ENCODE measurements around the gene ACVR1.

Gene ACVR1

GRCh38 chr2:157785200-157785599 is 90.9 kb downstream of the ACVR1 start:
- no peaks in the 10 kb centered on the region for H3K79me2 ChIP-seq (ENCODE audit: control insufficient read depth, insufficient read depth, low read length, poor library complexity)

GRCh38 chr2:157784823-157785175 is 91.3 kb downstream of the ACVR1 start:
- Histone ChIP-seq H3K18ac (ENCODE audit: low read length) (no peak overlapping the region), H3K27me3 (ENCODE audit: insufficient read depth, low read length) (no peaks in the 10 kb centered on the region), H3K4ac (ENCODE audit: low read depth, low read length) (no peak overlapping the region), H4K8ac (ENCODE audit: low read depth, low read length) (no peak overlapping the region), H2BK12ac (ENCODE audit: low read length) (no peak overlapping the region), H3K36me3 (ENCODE audit: control insufficient read depth in 1 of 2, insufficient read depth in 2 of 2, low read length in 2 of 2) (no peaks in the 10 kb centered on the region), H3K9me3 (ENCODE audit: insufficient read depth, low read depth, low read length) (no peaks in the 10 kb centered on the region), H2BK120ac (ENCODE audit: insufficient read depth, low read length, poor library complexity) (no peak overlapping the region), H3K4me1 (ENCODE audit: control insufficient read depth in 1 of 2, insufficient read depth in 2 of 2, low read length in 2 of 2) (peaks cover 0 to 5% of the 10 kb centered on the region in 2 experiments), H2BK5ac (ENCODE audit: low read depth, low read length, poor library complexity) (no peak overlapping the region), H3K79me2 (ENCODE audit: control insufficient read depth, insufficient read depth, low read length, poor library complexity) (no peaks in the 10 kb centered on the region), H3K27ac (ENCODE audit: low read depth, low read length) (no peak overlapping the region), H3K79me1 (ENCODE audit: low read length) (no peaks in the 10 kb centered on the region), H3K14ac (ENCODE audit: low read length) (no peak overlapping the region), H3K23ac (ENCODE audit: low read length) (no peak overlapping the region), H2AFZ (ENCODE audit: insufficient read depth, low read length, poor library complexity) (no peak overlapping the region), H3K4me3 (ENCODE audit: low read depth, low read length) (no peak overlapping the region), H3K4me2 (ENCODE audit: low read length) (no peak overlapping the region), H3K9ac (ENCODE audit: low read length) (no peak overlapping the region), H4K12ac (ENCODE audit: low read depth, low read length) (no peak overlapping the region), H4K91ac (ENCODE audit: low read depth, low read length) (no peak overlapping the region), H2AK5ac (ENCODE audit: low read length) (no peak overlapping the region)
- no peak for DNase-seq
- WGBS (ENCODE audit: extremely low coverage, insufficient coverage, insufficient read length): no CpG with 5 or more reads among the region's 5 CpGs

More at GRCh38 chr2:157785200-157785599, 90.9 kb downstream of the ACVR1 start:
- Histone ChIP-seq H3K4me3 (ENCODE audit: low read depth, low read length) (no peak overlapping the region), H3K18ac (ENCODE audit: low read length) (no peak overlapping the region), H2BK12ac (ENCODE audit: low read length) (no peak overlapping the region), H3K23ac (ENCODE audit: low read length) (no peak overlapping the region), H3K27me3 (ENCODE audit: insufficient read depth, low read length) (no peaks in the 10 kb centered on the region), H3K4ac (ENCODE audit: low read depth, low read length) (no peak overlapping the region), H4K12ac (ENCODE audit: low read depth, low read length) (no peak overlapping the region), H3K4me1 (ENCODE audit: control insufficient read depth in 1 of 2, insufficient read depth in 2 of 2, low read length in 2 of 2) (peaks cover 3 to 5% of the 10 kb centered on the region in 2 experiments), H3K9ac (ENCODE audit: low read length) (no peak overlapping the region), H2BK5ac (ENCODE audit: low read depth, low read length, poor library complexity) (no peak overlapping the region), H4K91ac (ENCODE audit: low read depth, low read length) (no peak overlapping the region), H2BK120ac (ENCODE audit: insufficient read depth, low read length, poor library complexity) (no peak overlapping the region), H2AK5ac (ENCODE audit: low read length) (no peak overlapping the region), H3K9me3 (ENCODE audit: insufficient read depth, low read depth, low read length) (no peaks in the 10 kb centered on the region), H2AFZ (ENCODE audit: insufficient read depth, low read length, poor library complexity) (no peak overlapping the region), H3K4me2 (ENCODE audit: low read length) (no peak overlapping the region), H3K14ac (ENCODE audit: low read length) (no peak overlapping the region), H3K79me1 (ENCODE audit: low read length) (no peaks in the 10 kb centered on the region), H4K8ac (ENCODE audit: low read depth, low read length) (no peak overlapping the region), H3K36me3 (ENCODE audit: control insufficient read depth in 1 of 2, insufficient read depth in 2 of 2, low read length in 2 of 2) (peaks cover 0 to 2% of the 10 kb centered on the region in 2 experiments), H3K27ac (ENCODE audit: low read depth, low read length) (no peak overlapping the region)
- no peak for DNase-seq
- WGBS (ENCODE audit: extremely low coverage, insufficient coverage, insufficient read length): no CpG with 5 or more reads among the region's 3 CpGs

GRCh38 chr2:157784169-157784822 is 91.8 kb downstream of the ACVR1 start:
- Histone ChIP-seq H3K4me3 (ENCODE audit: low read depth, low read length) (no peak overlapping the region), H3K4ac (ENCODE audit: low read depth, low read length) (no peak overlapping the region), H3K9me3 (ENCODE audit: insufficient read depth, low read depth, low read length) (no peaks in the 10 kb centered on the region), H2BK5ac (ENCODE audit: low read depth, low read length, poor library complexity) (no peak overlapping the region), H3K27me3 (ENCODE audit: insufficient read depth, low read length) (no peaks in the 10 kb centered on the region), H3K14ac (ENCODE audit: low read length) (no peak overlapping the region), H4K8ac (ENCODE audit: low read depth, low read length) (no peak overlapping the region), H2BK120ac (ENCODE audit: insufficient read depth, low read length, poor library complexity) (no peak overlapping the region), H3K36me3 (ENCODE audit: control insufficient read depth in 1 of 2, insufficient read depth in 2 of 2, low read length in 2 of 2) (no peaks in the 10 kb centered on the region), H3K18ac (ENCODE audit: low read length) (no peak overlapping the region), H4K91ac (ENCODE audit: low read depth, low read length) (no peak overlapping the region), H3K27ac (ENCODE audit: low read depth, low read length) (no peak overlapping the region), H2AK5ac (ENCODE audit: low read length) (no peak overlapping the region), H3K9ac (ENCODE audit: low read length) (no peak overlapping the region), H2AFZ (ENCODE audit: insufficient read depth, low read length, poor library complexity) (no peak overlapping the region), H3K79me1 (ENCODE audit: low read length) (no peaks in the 10 kb centered on the region), H3K79me2 (ENCODE audit: control insufficient read depth, insufficient read depth, low read length, poor library complexity) (no peaks in the 10 kb centered on the region), H3K4me2 (ENCODE audit: low read length) (no peak overlapping the region), H3K23ac (ENCODE audit: low read length) (no peak overlapping the region), H2BK12ac (ENCODE audit: low read length) (no peak overlapping the region), H4K12ac (ENCODE audit: low read depth, low read length) (no peak overlapping the region), H3K4me1 (ENCODE audit: control insufficient read depth in 1 of 2, insufficient read depth in 2 of 2, low read length in 2 of 2) (peaks cover 0 to 5% of the 10 kb centered on the region in 2 experiments)
- WGBS (ENCODE audit: extremely low coverage, insufficient coverage, insufficient read length): no CpG with 5 or more reads among the region's 11 CpGs
- no peak for DNase-seq

- no peak overlapping the region for H2AFZ ChIP-seq (ENCODE audit: insufficient read depth, low read length, poor library complexity)
- H3K9me3 ChIP-seq (ENCODE audit: insufficient read depth, low read depth, low read length): no peaks in the 10 kb centered on the region
- H3K14ac ChIP-seq (ENCODE audit: low read length): no peak overlapping the region
- no peak overlapping the region for H3K27ac ChIP-seq (ENCODE audit: low read depth, low read length)
- no peaks in the 10 kb centered on the region for H3K36me3 ChIP-seq (ENCODE audit: control insufficient read depth in 1 of 2, insufficient read depth in 2 of 2, low read length in 2 of 2)
- no peak overlapping the region for H2BK12ac ChIP-seq (ENCODE audit: low read length)
- WGBS (ENCODE audit: extremely low coverage, insufficient coverage, insufficient read length): no CpG with 5 or more reads among the region's 2 CpGs
- no peaks in the 10 kb centered on the region for H3K27me3 ChIP-seq (ENCODE audit: insufficient read depth, low read length)
- no peak overlapping the region for H3K18ac ChIP-seq (ENCODE audit: low read length)
- no peaks in the 10 kb centered on the region for H3K79me1 ChIP-seq (ENCODE audit: low read length)
- no peak overlapping the region for H3K23ac ChIP-seq (ENCODE audit: low read length)
- H4K91ac ChIP-seq (ENCODE audit: low read depth, low read length): no peak overlapping the region
- H3K4me1 ChIP-seq (ENCODE audit: control insufficient read depth in 1 of 2, insufficient read depth in 2 of 2, low read length in 2 of 2): peaks cover 0 to 4% of the 10 kb centered on the region in 2 experiments
- no peak overlapping the region for H2AK5ac ChIP-seq (ENCODE audit: low read length)
- DNase-seq: no peak
- no peak overlapping the region for H2BK120ac ChIP-seq (ENCODE audit: insufficient read depth, low read length, poor library complexity)
- H2BK5ac ChIP-seq (ENCODE audit: low read depth, low read length, poor library complexity): no peak overlapping the region
- no peak overlapping the region for H3K4me2 ChIP-seq (ENCODE audit: low read length)
- H3K9ac ChIP-seq (ENCODE audit: low read length): no peak overlapping the region
- no peak overlapping the region for H4K12ac ChIP-seq (ENCODE audit: low read depth, low read length)
- H3K4me3 ChIP-seq (ENCODE audit: low read depth, low read length): no peak overlapping the region
- no peak overlapping the region for H3K4ac ChIP-seq (ENCODE audit: low read depth, low read length)
- no peak overlapping the region for H4K8ac ChIP-seq (ENCODE audit: low read depth, low read length)
- no peaks in the 10 kb centered on the region for H3K79me2 ChIP-seq (ENCODE audit: control insufficient read depth, insufficient read depth, low read length, poor library complexity)
Observed at GRCh38 chr2:157783245-157783644, 92.9 kb downstream of the ACVR1 start.
